Fibroblast of mammary gland (primary cell): ENCODE data around the gene GPR35.

ENCODE experiments used
- DNase-seq: peaks from one replicate; pipeline ENCODE4 v3.0.0-alpha.2; 2010; ENCODE audit warnings: low read depth
- H3K4me3 ChIP-seq: 2 replicates; pipeline ENCODE4 v1.5.1; 2011; ENCODE audit warnings: low read depth, mild to moderate bottlenecking, low read length, moderate library complexity; ENCODE audit not compliant: control insufficient read depth
- TF ChIP-seq, protein P1 (sequence below): conservative IDR thresholded peaks from 2 replicates; pipeline ENCODE4 v1.5.1; 2011; ENCODE audit warnings: low read depth, low read length, inconsistent platforms; ENCODE audit not compliant: control insufficient read depth, insufficient read depth

Gene GPR35

DNA sequence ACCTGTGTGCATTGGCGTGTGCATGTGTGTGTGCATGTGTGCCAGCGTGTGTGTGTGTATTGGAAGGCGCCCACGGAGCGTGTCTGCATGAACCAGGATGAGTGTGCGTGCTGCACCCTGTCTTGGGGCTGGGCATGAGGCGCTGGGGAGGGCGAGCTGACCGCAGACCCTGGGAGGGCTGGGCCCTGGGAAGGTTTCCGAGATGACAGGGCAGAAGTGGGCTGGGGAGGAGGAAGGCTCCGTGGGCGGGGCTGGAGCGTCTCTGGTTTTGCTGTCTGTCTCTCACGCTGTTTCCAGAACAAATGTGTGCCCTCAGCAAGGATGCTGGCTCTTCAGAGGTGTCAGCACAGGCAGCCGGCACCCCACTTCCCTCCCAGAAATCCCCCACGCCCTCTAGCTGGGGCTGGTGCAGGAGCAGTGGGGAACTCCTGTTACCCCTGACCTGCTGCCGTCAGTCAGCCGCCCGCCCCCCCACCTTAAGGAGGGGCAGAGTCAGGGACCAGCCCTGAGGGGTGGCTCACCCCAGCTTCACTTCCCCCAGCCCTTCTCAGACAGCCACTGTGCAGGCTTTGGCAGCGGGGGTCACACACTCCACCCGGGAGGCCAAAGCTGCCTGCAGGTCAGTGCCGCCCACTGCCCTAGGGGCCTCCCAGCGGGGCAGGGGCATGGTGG lies at the start of gene GPR35:
TSS of gene GPR35 (plus strand) at position 531 of the 672 bp plus-strand sequence. CDS start 4,473 bp downstream, outside the sequence.
- peak; percentile 75 for DNase-seq
- TF ChIP-seq, protein P1, sequence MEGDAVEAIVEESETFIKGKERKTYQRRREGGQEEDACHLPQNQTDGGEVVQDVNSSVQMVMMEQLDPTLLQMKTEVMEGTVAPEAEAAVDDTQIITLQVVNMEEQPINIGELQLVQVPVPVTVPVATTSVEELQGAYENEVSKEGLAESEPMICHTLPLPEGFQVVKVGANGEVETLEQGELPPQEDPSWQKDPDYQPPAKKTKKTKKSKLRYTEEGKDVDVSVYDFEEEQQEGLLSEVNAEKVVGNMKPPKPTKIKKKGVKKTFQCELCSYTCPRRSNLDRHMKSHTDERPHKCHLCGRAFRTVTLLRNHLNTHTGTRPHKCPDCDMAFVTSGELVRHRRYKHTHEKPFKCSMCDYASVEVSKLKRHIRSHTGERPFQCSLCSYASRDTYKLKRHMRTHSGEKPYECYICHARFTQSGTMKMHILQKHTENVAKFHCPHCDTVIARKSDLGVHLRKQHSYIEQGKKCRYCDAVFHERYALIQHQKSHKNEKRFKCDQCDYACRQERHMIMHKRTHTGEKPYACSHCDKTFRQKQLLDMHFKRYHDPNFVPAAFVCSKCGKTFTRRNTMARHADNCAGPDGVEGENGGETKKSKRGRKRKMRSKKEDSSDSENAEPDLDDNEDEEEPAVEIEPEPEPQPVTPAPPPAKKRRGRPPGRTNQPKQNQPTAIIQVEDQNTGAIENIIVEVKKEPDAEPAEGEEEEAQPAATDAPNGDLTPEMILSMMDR, result no peak
- H3K4me3 ChIP-seq, result no peak within 1 kb of the TSS

- no peak overlapping the region for H3K4me3 ChIP-seq
- no peak for DNase-seq
- TF ChIP-seq, protein P1, result no peak
Measured at GRCh38 chr2:240576036-240576435, 49.2 kb upstream of the GPR35 start.

DNA sequence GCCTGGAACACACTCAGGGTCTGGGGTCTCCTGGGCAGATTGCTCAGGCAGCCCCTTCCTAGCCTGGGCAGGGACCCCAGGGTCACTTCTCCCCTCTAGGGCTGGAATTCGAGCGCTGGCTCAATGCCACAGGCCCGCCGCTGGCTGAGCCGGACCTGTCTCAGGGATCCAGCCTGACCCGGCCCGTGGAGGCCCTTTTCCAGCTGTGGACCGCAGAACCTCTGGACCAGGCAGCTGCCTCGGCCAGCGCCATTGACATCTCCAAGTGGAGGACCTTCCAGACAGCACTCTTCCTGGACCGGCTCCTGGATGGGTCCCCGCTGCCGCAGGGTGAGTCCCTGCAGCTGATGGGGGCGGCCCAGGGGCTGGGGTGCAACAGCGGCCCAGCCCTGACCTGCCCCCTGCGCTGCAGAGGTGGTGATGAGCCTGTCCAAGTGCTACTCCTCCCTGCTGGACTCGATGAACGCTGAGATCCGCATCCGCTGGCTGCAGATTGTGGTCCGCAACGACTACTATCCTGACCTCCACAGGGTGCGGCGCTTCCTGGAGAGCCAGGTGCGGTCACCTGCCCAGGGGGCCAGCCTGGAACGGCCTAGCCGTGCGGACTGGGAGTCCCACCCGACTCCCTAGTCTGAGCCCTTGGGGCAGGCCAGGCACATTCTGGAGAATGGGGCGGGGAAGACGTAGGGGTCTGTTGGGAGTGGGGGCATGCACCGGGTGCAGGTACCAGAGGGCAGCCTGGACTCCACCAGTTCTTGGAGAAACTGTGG lies 48.7 kb upstream of the GPR35 start:
- TF ChIP-seq, protein P1, result no peak
- no peak for DNase-seq
- no peak overlapping the region for H3K4me3 ChIP-seq

- no peak for DNase-seq
- TF ChIP-seq, protein P1, result no peak
Measured at GRCh38 chr2:240577281-240578109, 47.8 kb upstream of the GPR35 start.

GRCh38 chr2:240578110-240578450 lies 47.2 kb upstream of the GPR35 start:
- no peak for DNase-seq
- no peak overlapping the region for H3K4me3 ChIP-seq
- TF ChIP-seq, protein P1, result no peak

More at GRCh38 chr2:240577281-240578109, 47.8 kb upstream of the GPR35 start:
- H3K4me3 ChIP-seq, result no peak overlapping the region

- TF ChIP-seq, protein P1, result no peak
- DNase-seq, result no peak
- H3K4me3 ChIP-seq, result no peak overlapping the region
Measured at GRCh38 chr2:240578488-240578887, 46.8 kb upstream of the GPR35 start.
